H1 (cell line): ENCODE measurements around the gene SPRR3. TPM values are rescaled to one million over a fixed set of nuclear protein-coding genes. Genes with fewer than 3 reads are reported as not detected.
"Not testable (repeated sequence)": the region's sequence is repeated elsewhere in the genome, so short reads cannot be mapped to it uniquely, and the experiment has no call there.

Source experiments
- CTCF ChIA-PET: fragments of 300-600 bp; sonication (Branson Sonifier 250); formaldehyde crosslinking; loops from one replicate; lab custom pipeline; 2021; ENCODE audit not compliant: partially characterized antibody; lab: Charles Lee
- POLR2A ChIA-PET: fragments of 300-600 bp; sonication (Branson Sonifier 250); formaldehyde crosslinking; loops from one replicate; lab custom pipeline; 2021; ENCODE audit warnings: inconsistent platforms; ENCODE audit not compliant: partially characterized antibody; lab: Charles Lee
- DNase-seq, 2 experiments: peaks; one replicate each; pipeline versions ENCODE4 v3.0.0 to v3.0.0-alpha.2; 2010 to 2022; ENCODE audit warnings: low spot score in 2 of 2, low read depth in 1 of 2, mixed read lengths in 1 of 2
- FAIRE-seq: peaks from 2 replicates; lab custom pipeline; 2011; peaks lifted over from hg19 to GRCh38; lab: Jason Lieb, UNC
- H2AFZ ChIP-seq: 2 replicates; pipeline ENCODE4 v1.8.1; 2012; ENCODE audit warnings: low read length, inconsistent platforms
- H2AK5ac ChIP-seq: 2 replicates; pipeline ENCODE4 v1.6.1; 2013; ENCODE audit warnings: low read depth, low read length
- H2BK120ac ChIP-seq: replicated peaks from 2 replicates; pipeline ENCODE3; 2013; ENCODE audit warnings: low read depth, low read length, inconsistent platforms
- H2BK12ac ChIP-seq: 2 replicates; pipeline ENCODE4 v1.6.1; 2013; ENCODE audit warnings: low read depth, low read length
- H2BK15ac ChIP-seq: 2 replicates; pipeline ENCODE4 v1.6.1; 2013; ENCODE audit warnings: low read length
- H2BK20ac ChIP-seq: 2 replicates; pipeline ENCODE4 v1.6.1; 2013; ENCODE audit warnings: low read length
- H2BK5ac ChIP-seq: 2 replicates; pipeline ENCODE4 v1.6.1; 2013; ENCODE audit warnings: low read depth, low read length
- H3K14ac ChIP-seq: 2 replicates; pipeline ENCODE4 v1.6.1; 2013; ENCODE audit warnings: inconsistent platforms; ENCODE audit not compliant: insufficient read length
- H3K18ac ChIP-seq: 2 replicates; pipeline ENCODE4 v1.6.1; 2013; ENCODE audit warnings: low read length; ENCODE audit errors: extremely low read depth
- H3K23ac ChIP-seq: 2 replicates; pipeline ENCODE4 v1.6.1; 2013; ENCODE audit warnings: inconsistent platforms; ENCODE audit not compliant: insufficient read length
- H3K23me2 ChIP-seq: 2 replicates; pipeline ENCODE4 v1.6.1; 2013; ENCODE audit warnings: low read depth, low read length
- H3K27ac ChIP-seq: 2 replicates; pipeline ENCODE4 v1.6.1; 2011; ENCODE audit warnings: low read depth, low read length, inconsistent platforms
- H3K27me3 ChIP-seq, 4 experiments: replicated peaks in 1 of 4; 1 replicate in 1 of 4; 2 replicates in 3 of 4; pipeline versions ENCODE4 v1.6.1 to v1.8.1; 2011 to 2013; ENCODE audit warnings: low read length in 3 of 4, mild to moderate bottlenecking in 3 of 4, inconsistent platforms in 2 of 4, mixed read lengths in 2 of 4, moderate library complexity in 1 of 4; ENCODE audit not compliant: control insufficient read depth in 3 of 4, insufficient read depth in 3 of 4; ENCODE audit errors: extremely low read depth in 1 of 4
- H3K36me3 ChIP-seq, 4 experiments: 2 replicates each; pipeline versions ENCODE4 v1.6.1 to v1.8.1; 2011 to 2013; ENCODE audit warnings: mild to moderate bottlenecking in 4 of 4, low read length in 3 of 4, moderate library complexity in 2 of 4, control low read depth in 1 of 4, inconsistent platforms in 1 of 4; ENCODE audit not compliant: insufficient read depth in 4 of 4, control insufficient read depth in 2 of 4
- H3K4ac ChIP-seq: replicated peaks from 2 replicates; pipeline ENCODE3; 2013; ENCODE audit warnings: low read length, low read depth, mixed read lengths, inconsistent platforms; ENCODE audit not compliant: insufficient read length
- H3K4me1 ChIP-seq, 4 experiments: replicated peaks in 1 of 4; 1 replicate in 1 of 4; 2 replicates in 3 of 4; pipeline versions ENCODE4 v1.6.1 to v1.8.1; 2011 to 2013; ENCODE audit warnings: low read length in 3 of 4, inconsistent platforms in 2 of 4, mixed read lengths in 1 of 4; ENCODE audit not compliant: insufficient read depth in 4 of 4, control insufficient read depth in 3 of 4
- H3K4me2 ChIP-seq, 2 experiments: 2 replicates each; pipeline versions ENCODE4 v1.6.1 to v1.8.1; 2011 to 2013; ENCODE audit warnings: low read depth in 2 of 2, low read length in 2 of 2, control low read depth in 1 of 2, inconsistent platforms in 1 of 2, mild to moderate bottlenecking in 1 of 2; ENCODE audit not compliant: insufficient read depth in 1 of 2
- H3K4me3 ChIP-seq, 4 experiments: fragments of 200-600, 300-600 bp in 1 of 4; sonication (generic), shearing (Covaris generic), sonication (Bioruptor Twin) in 1 of 4; 2 replicates each; pipeline versions ENCODE4 v1.5.1 to v1.8.1; 2011 to 2016; ENCODE audit warnings: low read length in 4 of 4, low read depth in 3 of 4, control low read depth in 2 of 4, inconsistent platforms in 2 of 4, mild to moderate bottlenecking in 2 of 4, mixed read lengths in 1 of 4, moderate library complexity in 1 of 4; ENCODE audit not compliant: insufficient read depth in 2 of 4; ENCODE audit errors: extremely low read depth in 1 of 4
- H3K56ac ChIP-seq: replicated peaks from 2 replicates; pipeline ENCODE3; 2013; ENCODE audit warnings: low read depth, mild to moderate bottlenecking, mixed read lengths, low read length, inconsistent platforms; ENCODE audit not compliant: insufficient read length
- H3K79me1 ChIP-seq: 2 replicates; pipeline ENCODE4 v1.6.1; 2013; ENCODE audit warnings: low read depth, low read length, control low read depth
- H3K79me2 ChIP-seq, 2 experiments: 2 replicates each; pipeline versions ENCODE4 v1.6.1 to v1.8.1; 2012 to 2013; ENCODE audit warnings: low read length in 2 of 2, mild to moderate bottlenecking in 2 of 2, inconsistent platforms in 1 of 2; ENCODE audit not compliant: insufficient read depth in 2 of 2, control insufficient read depth in 1 of 2
- H3K9ac ChIP-seq, 4 experiments: replicated peaks in 1 of 4; 1 replicate in 1 of 4; 2 replicates in 3 of 4; pipeline versions ENCODE4 v1.6.1 to v1.8.1; 2011 to 2013; ENCODE audit warnings: low read depth in 3 of 4, low read length in 3 of 4, control low read depth in 2 of 4, mild to moderate bottlenecking in 2 of 4, moderate library complexity in 2 of 4, inconsistent platforms in 1 of 4; ENCODE audit errors: extremely low read depth in 1 of 4
- H3K9me3 ChIP-seq, 2 experiments: 2 replicates each; pipeline versions ENCODE4 v1.6.1 to v1.8.1; 2012 to 2013; ENCODE audit warnings: mild to moderate bottlenecking in 2 of 2, moderate library complexity in 2 of 2, control low read depth in 1 of 2, inconsistent platforms in 1 of 2, low read depth in 1 of 2, low read length in 1 of 2, mixed read lengths in 1 of 2; ENCODE audit not compliant: insufficient read depth in 2 of 2
- H4K20me1 ChIP-seq, 2 experiments: replicated peaks in 1 of 2; 2 replicates each; pipeline versions ENCODE3 to v1.8.1; 2011 to 2013; ENCODE audit warnings: inconsistent platforms in 2 of 2, low read length in 2 of 2, mild to moderate bottlenecking in 1 of 2; ENCODE audit not compliant: insufficient read depth in 2 of 2, control insufficient read depth in 1 of 2
- H4K5ac ChIP-seq: 2 replicates; pipeline ENCODE4 v1.6.1; 2013; ENCODE audit warnings: low read length, low read depth, mixed read lengths, inconsistent platforms; ENCODE audit not compliant: insufficient read length
- H4K8ac ChIP-seq: 2 replicates; pipeline ENCODE4 v1.8.0; 2013; ENCODE audit warnings: mild to moderate bottlenecking, moderate library complexity, low read length, inconsistent platforms; ENCODE audit not compliant: insufficient read depth; ENCODE audit errors: extremely low read depth
- H4K91ac ChIP-seq: replicated peaks from 2 replicates; pipeline ENCODE3; 2013; ENCODE audit warnings: low read length, mixed read lengths, inconsistent platforms; ENCODE audit not compliant: insufficient read length
- WGBS, 2 experiments: shearing (Covaris generic) in 1 of 2; methylation state at CpG; one replicate each; pipeline versions ENCODE4 v1.1.6 to v1.1.7; 2013 to 2015; ENCODE audit warnings: low lambda C conversion rate in 2 of 2, mixed read lengths in 2 of 2, inconsistent platforms in 1 of 2, low coverage in 1 of 2, missing lambda C conversion rate in 1 of 2; ENCODE audit not compliant: insufficient replicate concordance in 2 of 2, insufficient coverage in 1 of 2, insufficient read length in 1 of 2; ENCODE audit errors: extremely low coverage in 1 of 2, missing lambda C conversion rate in 1 of 2; 5-methylcytosine and 5-hydroxymethylcytosine counted together
- polyA plus RNA-seq, 7 experiments: library from polyadenylated mRNA; depleted of rRNA in 3 of 7; stranded (reverse) in 5 of 7; unstranded in 2 of 7; fragments of >200 nt in 5 of 7; fragments of 200-250 nt in 2 of 7; gene quantifications; 1 replicate in 5 of 7; 2 replicates in 1 of 7; 4 replicates in 1 of 7; pipeline versions ENCODE4 v1.2.1 to v1.2.3, GENCODE V29; 2011 to 2013; ENCODE audit warnings: missing spikeins in 2 of 7, mixed read lengths in 2 of 7
- total RNA-seq: library from RNA; stranded (reverse); fragmentation: NEBNext Ultra II Directional; extraction: Animal tissue kit (Norgen Biotek cat#: 25700); gene quantifications from 2 replicates; pipeline ENCODE4 v1.2.1, GENCODE V29; 2021

Gene SPRR3
- total and polyA plus RNA-seq, 2 of the 8 experiments (the other 6 are each of a cell fraction or from before 2014, with no cell fraction given) = not detected

- H2BK12ac ChIP-seq, H4K20me1 ChIP-seq, H3K4me3 ChIP-seq, H2BK120ac ChIP-seq, H3K4me1 ChIP-seq, H2BK20ac ChIP-seq, H3K23ac ChIP-seq, H4K5ac ChIP-seq, POLR2A ChIA-PET, H3K9me3 ChIP-seq, H3K14ac ChIP-seq, H3K27ac ChIP-seq, H2AK5ac ChIP-seq, H3K79me1 ChIP-seq, H2BK5ac ChIP-seq, H4K8ac ChIP-seq, H2AFZ ChIP-seq, H3K23me2 ChIP-seq, H3K4me2 ChIP-seq, DNase-seq, H3K27me3 ChIP-seq, H4K91ac ChIP-seq, H2BK15ac ChIP-seq, H3K56ac ChIP-seq, H3K18ac ChIP-seq, H3K4ac ChIP-seq, H3K9ac ChIP-seq, FAIRE-seq, H3K79me2 ChIP-seq, H3K36me3 ChIP-seq: not testable (repeated sequence)
- WGBS, 2 experiments = 83% methylated on average over 8 of the region's 8 CpGs; no CpG with 5 or more reads in 1 of the 2 experiments
- CTCF ChIA-PET = interaction anchor here (1.1 kb wide), 1 partner anchor 9 kb away, joined by 3 read pairs; no protein-coding TSS in a partner anchor
These were observed 9.7 kb downstream of the SPRR3 start for GRCh38 chr1:153011235-153011758.

GRCh38 chr1:153021829-153022228, 20.3 kb downstream of the SPRR3 start:
- H3K4ac ChIP-seq, FAIRE-seq, H3K79me2 ChIP-seq, H3K18ac ChIP-seq, H2BK20ac ChIP-seq, H2AFZ ChIP-seq, H2AK5ac ChIP-seq, H3K27me3 ChIP-seq, H3K23me2 ChIP-seq, DNase-seq, H3K4me3 ChIP-seq, H3K23ac ChIP-seq, H3K9me3 ChIP-seq, H2BK120ac ChIP-seq, H4K20me1 ChIP-seq, H2BK12ac ChIP-seq, H3K9ac ChIP-seq, H2BK5ac ChIP-seq, H3K4me2 ChIP-seq, POLR2A ChIA-PET, H3K14ac ChIP-seq, H3K27ac ChIP-seq, H3K4me1 ChIP-seq, H3K36me3 ChIP-seq, H2BK15ac ChIP-seq, H4K8ac ChIP-seq, H3K79me1 ChIP-seq, H3K56ac ChIP-seq, H4K5ac ChIP-seq, H4K91ac ChIP-seq: not testable (repeated sequence)
- CTCF ChIA-PET = interaction anchor here (1.2 to 1.7 kb wide), 4 partner anchors 11 to 174 kb away, joined by 3 to 6 read pairs (median 4); no protein-coding TSS in a partner anchor
- 82% methylated on average over 2 of the region's 2 CpGs; no CpG with 5 or more reads in 1 of the 2 experiments for WGBS, 2 experiments
